ENCODE measurements around the gene PPARGC1A.

Gene PPARGC1A

GRCh38 chr4:23819041-23819511 lies 70.8 kb downstream of the PPARGC1A start:
- no peak for TF ChIP-seq ZFX (IDR thresholded peaks at IDR 0.05; ENCODE audit: borderline replicate concordance)
- TF ChIP-seq CTCF (IDR thresholded peaks at IDR 0.05), result no peak
- no peak overlapping the region for H3K27ac ChIP-seq

GRCh38 chr4:23818097-23818885 lies 71.6 kb downstream of the PPARGC1A start:
- TF ChIP-seq ZFX (IDR thresholded peaks at IDR 0.05; ENCODE audit: borderline replicate concordance) (no peak), CTCF (IDR thresholded peaks at IDR 0.05) (no peak)
- H3K27ac ChIP-seq, result no peak overlapping the region

- no peak for TF ChIP-seq ZFX (IDR thresholded peaks at IDR 0.05; ENCODE audit: borderline replicate concordance)
- no peak for TF ChIP-seq CTCF (IDR thresholded peaks at IDR 0.05)
- no peak overlapping the region for H3K27ac ChIP-seq
Observed at GRCh38 chr4:23814996-23815660, 74.7 kb downstream of the PPARGC1A start.

- no peak for TF ChIP-seq CTCF (IDR thresholded peaks at IDR 0.05)
- TF ChIP-seq ZFX (IDR thresholded peaks at IDR 0.05; ENCODE audit: borderline replicate concordance), result no peak
- no peak overlapping the region for H3K27ac ChIP-seq
Observed at GRCh38 chr4:23814587-23814986, 75.3 kb downstream of the PPARGC1A start.

GRCh38 chr4:23811161-23811560 lies 78.7 kb downstream of the PPARGC1A start:
- TF ChIP-seq CTCF (IDR thresholded peaks at IDR 0.05), result no peak
- no peak for TF ChIP-seq ZFX (IDR thresholded peaks at IDR 0.05; ENCODE audit: borderline replicate concordance)
- H3K27ac ChIP-seq, result no peak overlapping the region

GRCh38 chr4:23805450-23805851 lies 84.4 kb downstream of the PPARGC1A start:
- TF ChIP-seq CTCF (IDR thresholded peaks at IDR 0.05) (no peak), ZFX (IDR thresholded peaks at IDR 0.05; ENCODE audit: borderline replicate concordance) (no peak)
- no peak overlapping the region for H3K27ac ChIP-seq

- H3K27ac ChIP-seq, result no peak overlapping the region
- TF ChIP-seq CTCF (IDR thresholded peaks at IDR 0.05) (no peak), ZFX (IDR thresholded peaks at IDR 0.05; ENCODE audit: borderline replicate concordance) (no peak)
Observed at GRCh38 chr4:23789762-23790161, 100.1 kb downstream of the PPARGC1A start.

Data from 22Rv1 (cell line).